PC-3 (cell line): ENCODE results near the gene ANKDD1A. TPM values are rescaled to one million over a fixed set of nuclear protein-coding genes. Genes with fewer than 3 reads are reported as not detected.

Source experiments
- ATAC-seq: fragments of 200-7000 bp; cut with Tn5 transposase; 2 replicates; pipeline ENCODE4 v1.9.1; 2020; ENCODE audit warnings: mild to moderate bottlenecking, moderate library complexity
- BruUV-seq: library from RNA; stranded (reverse); fragments of 400-500 nt; replicated peaks from 2 replicates; lab custom pipeline; 2021; lab: Mats Ljungman, UMichigan
- CTCF ChIA-PET: fragments of 300-600 bp; sonication (Branson Sonifier 250); formaldehyde crosslinking; loops from one replicate; lab custom pipeline; 2022; ENCODE audit warnings: antibody characterized with exemption; lab: Charles Lee
- POLR2A ChIA-PET: fragments of 300-600 bp; sonication (Branson Sonifier 250); formaldehyde crosslinking; loops from one replicate; lab custom pipeline; 2022; ENCODE audit warnings: antibody characterized with exemption; ENCODE audit not compliant: unreplicated experiment; lab: Charles Lee
- DNase-seq: peaks from one replicate; pipeline ENCODE4 v3.0.0-alpha.2; 2015
- H2AFZ ChIP-seq: fragments of 300-600 bp; sonication (generic); 2 replicates; pipeline ENCODE4 v1.6.0; 2016; ENCODE audit warnings: antibody characterized with exemption, low read length
- H3F3A ChIP-seq: fragments of 300-600 bp; sonication (generic); one replicate; pipeline ENCODE4 v1.6.0; 2017; ENCODE audit warnings: antibody characterized with exemption, low read length, control low read depth, mild to moderate bottlenecking; ENCODE audit not compliant: unreplicated experiment
- H3K27ac ChIP-seq: fragments of 300-600 bp; sonication (generic); 2 replicates; pipeline ENCODE4 v1.5.1; 2016; ENCODE audit warnings: mild to moderate bottlenecking, low read length
- H3K27me3 ChIP-seq: fragments of 300-600 bp; sonication (generic); 2 replicates; pipeline ENCODE4 v1.6.1; 2016; ENCODE audit warnings: low read length, mixed read lengths
- H3K36me3 ChIP-seq: fragments of 300-600 bp; sonication (generic); 2 replicates; pipeline ENCODE4 v1.6.1; 2016; ENCODE audit warnings: low read depth, mixed run types, low read length, mixed read lengths
- H3K4me1 ChIP-seq: fragments of 300-600 bp; sonication (generic); 2 replicates; pipeline ENCODE4 v1.5.1; 2016; ENCODE audit warnings: low read length; ENCODE audit not compliant: insufficient read depth
- H3K4me2 ChIP-seq: fragments of 300-600 bp; sonication (generic); 2 replicates; pipeline ENCODE4 v1.6.0; 2016; ENCODE audit warnings: low read length
- H3K4me3 ChIP-seq: fragments of 300-600 bp; sonication (generic); 2 replicates; pipeline ENCODE4 v1.5.1; 2016; ENCODE audit warnings: mild to moderate bottlenecking, low read length, mixed read lengths
- H3K79me2 ChIP-seq: fragments of 300-600 bp; sonication (generic); 2 replicates; pipeline ENCODE4 v1.6.1; 2017; ENCODE audit warnings: low read length, mixed read lengths
- H3K9ac ChIP-seq: fragments of 300-600 bp; sonication (generic); 2 replicates; pipeline ENCODE4 v1.6.0; 2016; ENCODE audit warnings: mild to moderate bottlenecking, low read length
- H3K9me2 ChIP-seq: fragments of 300-600 bp; sonication (generic); replicated peaks from 2 replicates; pipeline ENCODE4 v1.6.1; 2016; ENCODE audit warnings: mixed run types, low read length, mixed read lengths
- H3K9me3 ChIP-seq: fragments of 300-600 bp; sonication (generic); 2 replicates; pipeline ENCODE4 v1.6.1; 2016; ENCODE audit warnings: low read length, mixed read lengths
- H4K20me1 ChIP-seq: fragments of 300-600 bp; sonication (generic); 2 replicates; pipeline ENCODE4 v1.6.1; 2016; ENCODE audit warnings: low read length, mixed read lengths
- CTCF ChIP-seq: fragments of 300-600 bp; sonication (generic); conservative IDR thresholded peaks from 2 replicates; pipeline ENCODE4 v1.5.1; 2017; ENCODE audit warnings: antibody characterized with exemption, low read depth, mild to moderate bottlenecking, low read length
- EZH2 ChIP-seq: fragments of 300-600 bp; sonication (generic); IDR thresholded peaks from one replicate; pipeline ENCODE4 v1.6.1; 2017; ENCODE audit warnings: antibody characterized with exemption, mild to moderate bottlenecking, low read length; ENCODE audit not compliant: unreplicated experiment
- EZH2phosphoT487 ChIP-seq: fragments of 300-600 bp; sonication (generic); IDR thresholded peaks from 2 replicates; pipeline ENCODE4 v1.6.1; 2018; ENCODE audit warnings: mild to moderate bottlenecking, antibody characterized with exemption, low read length, borderline replicate concordance
- intact Hi-C: fragments of 100-400 bp; cut with micrococcal nuclease; formaldehyde crosslinking; loops from 2 replicates; pipeline ENCODE4 v1.9.0; 2023
- total RNA-seq: library from RNA; depleted of rRNA; stranded (reverse); fragments of >200 nt; gene quantifications from 2 replicates; pipeline ENCODE4 v1.2.3, GENCODE V29; 2014

The ANKDD1A gene
- total RNA-seq, 1 experiment from 2014 or later = 8.9 TPM

- H3K79me2 ChIP-seq = no peaks in the 10 kb centered on the region
- H3K9me2 ChIP-seq = no peaks in the 10 kb centered on the region
- TF ChIP-seq EZH2phosphoT487 (no peak), EZH2 (no peak), CTCF (no peak)
- intact Hi-C loops = no loop called here
- no peak overlapping the region for H3K9ac ChIP-seq
- H3K4me1 ChIP-seq = no peaks in the 10 kb centered on the region
- H2AFZ ChIP-seq = no peak overlapping the region
- H3F3A ChIP-seq = no peaks in the 10 kb centered on the region
- no TSS peak for BruUV-seq
- H3K36me3 ChIP-seq = no peaks in the 10 kb centered on the region
- no peaks in the 10 kb centered on the region for H3K27me3 ChIP-seq
- ATAC-seq (no peak), DNase-seq (no peak)
- H3K9me3 ChIP-seq = no peaks in the 10 kb centered on the region
- H4K20me1 ChIP-seq = no peaks in the 10 kb centered on the region
- no peak overlapping the region for H3K4me3 ChIP-seq
- H3K27ac ChIP-seq = no peak overlapping the region
- H3K4me2 ChIP-seq = no peak overlapping the region
- ChIA-PET POLR2A (no interaction called here), CTCF (interaction anchor here (0.5 kb wide), 1 partner anchor 67 kb away, joined by 6 read pairs; no protein-coding TSS in a partner anchor)
Observed at GRCh38 chr15:64943512-64944225, 32.0 kb downstream of the ANKDD1A start.

DNA sequence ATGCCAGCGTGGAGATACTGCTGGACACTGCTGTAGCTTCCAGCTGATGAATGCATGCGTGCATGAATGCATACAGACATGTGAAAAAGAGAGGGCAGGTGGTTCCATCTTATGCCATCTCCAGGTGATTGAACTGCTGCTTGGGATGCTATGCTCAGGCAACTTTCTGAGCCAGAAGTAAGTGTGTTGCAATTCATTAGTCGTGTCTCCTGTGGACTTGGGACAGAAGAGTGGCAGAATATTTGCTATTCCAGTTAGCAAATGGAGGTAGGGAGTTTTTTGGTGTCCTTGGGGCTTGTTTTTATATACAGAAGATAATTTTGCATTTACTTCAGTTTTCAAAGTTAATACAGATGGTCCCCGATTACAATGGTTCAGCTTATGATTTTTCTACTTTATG, 33.3 kb downstream of the ANKDD1A start:
- no peaks in the 10 kb centered on the region for H3K36me3 ChIP-seq
- intact Hi-C loops = no loop called here
- no peaks in the 10 kb centered on the region for H4K20me1 ChIP-seq
- no peak for DNase-seq
- no peak overlapping the region for H2AFZ ChIP-seq
- ChIA-PET POLR2A (no interaction called here), CTCF (no interaction called here)
- BruUV-seq = no TSS peak
- TF ChIP-seq CTCF = no peak
- TF ChIP-seq EZH2 = no peak
- no peak for TF ChIP-seq EZH2phosphoT487
- no peak for ATAC-seq
- no peak overlapping the region for H3K27ac ChIP-seq
- H3F3A ChIP-seq = no peaks in the 10 kb centered on the region
- H3K9ac ChIP-seq = no peak overlapping the region
- H3K4me2 ChIP-seq = no peak overlapping the region
- H3K9me2 ChIP-seq = no peaks in the 10 kb centered on the region
- H3K79me2 ChIP-seq = no peaks in the 10 kb centered on the region
- H3K4me3 ChIP-seq = no peak overlapping the region
- H3K27me3 ChIP-seq = no peaks in the 10 kb centered on the region
- H3K4me1 ChIP-seq = no peaks in the 10 kb centered on the region
- H3K9me3 ChIP-seq = no peaks in the 10 kb centered on the region

DNA sequence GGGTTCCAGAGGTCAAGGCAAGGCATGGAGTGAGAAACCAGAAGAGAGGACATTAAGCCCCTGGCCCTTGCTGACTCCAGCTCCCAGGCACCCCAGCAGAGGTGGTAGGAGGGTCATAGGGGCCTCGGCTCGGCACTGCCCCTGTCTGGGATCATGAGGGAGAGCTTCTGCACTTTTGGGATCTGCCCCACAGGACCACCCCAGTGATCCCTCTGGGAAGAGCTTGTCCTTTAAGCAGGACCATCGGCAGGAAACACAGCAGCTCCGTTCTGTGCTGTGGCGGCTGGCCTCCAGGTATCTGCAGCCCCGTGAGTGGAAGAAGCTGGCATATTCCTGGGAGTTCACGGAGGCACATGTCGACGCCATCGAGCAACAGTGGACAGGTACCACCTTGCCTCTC, 35.5 kb downstream of the ANKDD1A start:
- POLR2A ChIA-PET = interaction anchor here (0.5 kb wide), 1 partner anchor 115 kb away, joined by 4 read pairs; no protein-coding TSS in a partner anchor

More for the DNA sequence above, 35.5 kb downstream of the ANKDD1A start:
- Histone ChIP-seq H3K27ac (no peak overlapping the region), H3K9me2 (no peaks in the 10 kb centered on the region), H3K36me3 (no peaks in the 10 kb centered on the region), H3K4me1 (no peaks in the 10 kb centered on the region), H3K9me3 (no peaks in the 10 kb centered on the region), H2AFZ (no peak overlapping the region), H4K20me1 (no peaks in the 10 kb centered on the region), H3K4me3 (no peak overlapping the region), H3K4me2 (no peak overlapping the region), H3K79me2 (no peaks in the 10 kb centered on the region), H3K9ac (no peak overlapping the region), H3F3A (no peaks in the 10 kb centered on the region), H3K27me3 (no peaks in the 10 kb centered on the region)
- no peak for DNase-seq
- BruUV-seq = no TSS peak
- no peak for ATAC-seq
- CTCF ChIA-PET = no interaction called here
- TF ChIP-seq CTCF (no peak), EZH2 (no peak), EZH2phosphoT487 (no peak)
- intact Hi-C loops = no loop called here
